Tibial nerve (tissue), 4 donors: ENCODE data around the gene TMTC1. TPM values are rescaled to one million over a fixed set of nuclear protein-coding genes. Genes with fewer than 3 reads are reported as not detected.

ENCODE experiments used
- DNase-seq, 2 donors: peaks; one replicate each; pipeline ENCODE4 v3.0.0-alpha.2; 2019; ENCODE audit warnings: low spot score in 2 of 2
- H3K27ac ChIP-seq, 4 donors: fragments of 200-600 bp; sonication (generic) in 3 of 4; one replicate each; pipeline ENCODE4 v1.5.1; 2017 to 2019; ENCODE audit warnings: mild to moderate bottlenecking in 1 of 4
- H3K27me3 ChIP-seq, 2 donors: fragments of 200-600 bp; sonication (generic) in 1 of 2; one replicate each; pipeline versions ENCODE4 v1.5.1 to v1.6.0; 2017 to 2019
- H3K36me3 ChIP-seq, 3 donors: fragments of 200-600 bp; sonication (generic); one replicate each; pipeline ENCODE4 v1.5.1; 2018 to 2019
- H3K4me1 ChIP-seq, 4 donors: fragments of 200-600 bp; sonication (generic) in 3 of 4; one replicate each; pipeline ENCODE4 v1.5.1; 2017 to 2019
- H3K4me3 ChIP-seq, 4 donors: fragments of 200-600 bp; sonication (generic) in 3 of 4; one replicate each; pipeline ENCODE4 v1.5.1; 2017 to 2019; ENCODE audit warnings: mild to moderate bottlenecking in 1 of 4, moderate library complexity in 1 of 4
- H3K9me3 ChIP-seq, 4 donors: fragments of 200-600 bp; sonication (generic) in 3 of 4; one replicate each; pipeline ENCODE4 v1.5.1; 2017 to 2019
- EP300 ChIP-seq, 2 donors: sonication (generic); formaldehyde crosslinking; IDR thresholded peaks; one replicate each; pipeline ENCODE4 v1.6.1; 2017; ENCODE audit warnings: antibody characterized with exemption in 2 of 2, mild to moderate bottlenecking in 1 of 2
- POLR2A ChIP-seq, 2 donors: fragments of 450-650 bp; IDR thresholded peaks; one replicate each; pipeline ENCODE4 v1.6.1; 2017; ENCODE audit warnings: antibody characterized with exemption in 2 of 2, mild to moderate bottlenecking in 2 of 2, moderate library complexity in 2 of 2
- WGBS, 2 donors: methylation state at CpG; one replicate each; pipeline ENCODE4 v1.1.5; 2018; 5-methylcytosine and 5-hydroxymethylcytosine counted together
- total RNA-seq, 4 donors: library from RNA; depleted of rRNA; stranded (reverse); fragments of >200 nt; gene quantifications; one replicate each; pipeline ENCODE4 v1.1.0, GENCODE V29; 2016
- TF ChIP-seq, protein P1 (sequence below), 5 experiments: fragments of 200-600 bp in 3 of 5; fragments of 450-650 bp in 2 of 5; sonication (generic) in 3 of 5; IDR thresholded peaks; one replicate each; pipeline ENCODE4 v1.5.1; 2016 to 2019; ENCODE audit warnings: antibody characterized with exemption in 5 of 5, mild to moderate bottlenecking in 3 of 5, moderate library complexity in 2 of 5

TMTC1 gene
- total RNA-seq, 4 donors from 2014 or later = 111 to 207 (median 144) TPM

- Histone ChIP-seq H3K9me3 (no peaks in the 10 kb centered on the region), H3K27me3 (no peaks in the 10 kb centered on the region), H3K4me1 (peaks cover 0 to 12% (median 0%) of the 10 kb centered on the region in 4 donors), H3K4me3 (no peak overlapping the region), H3K36me3 (no peaks in the 10 kb centered on the region), H3K27ac (no peak overlapping the region)
- WGBS, 2 donors = 78 to 80% methylated on average over 3 of the region's 3 CpGs
- TF ChIP-seq, protein P1, sequence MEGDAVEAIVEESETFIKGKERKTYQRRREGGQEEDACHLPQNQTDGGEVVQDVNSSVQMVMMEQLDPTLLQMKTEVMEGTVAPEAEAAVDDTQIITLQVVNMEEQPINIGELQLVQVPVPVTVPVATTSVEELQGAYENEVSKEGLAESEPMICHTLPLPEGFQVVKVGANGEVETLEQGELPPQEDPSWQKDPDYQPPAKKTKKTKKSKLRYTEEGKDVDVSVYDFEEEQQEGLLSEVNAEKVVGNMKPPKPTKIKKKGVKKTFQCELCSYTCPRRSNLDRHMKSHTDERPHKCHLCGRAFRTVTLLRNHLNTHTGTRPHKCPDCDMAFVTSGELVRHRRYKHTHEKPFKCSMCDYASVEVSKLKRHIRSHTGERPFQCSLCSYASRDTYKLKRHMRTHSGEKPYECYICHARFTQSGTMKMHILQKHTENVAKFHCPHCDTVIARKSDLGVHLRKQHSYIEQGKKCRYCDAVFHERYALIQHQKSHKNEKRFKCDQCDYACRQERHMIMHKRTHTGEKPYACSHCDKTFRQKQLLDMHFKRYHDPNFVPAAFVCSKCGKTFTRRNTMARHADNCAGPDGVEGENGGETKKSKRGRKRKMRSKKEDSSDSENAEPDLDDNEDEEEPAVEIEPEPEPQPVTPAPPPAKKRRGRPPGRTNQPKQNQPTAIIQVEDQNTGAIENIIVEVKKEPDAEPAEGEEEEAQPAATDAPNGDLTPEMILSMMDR (IDR thresholded peaks at IDR 0.05) = no peak
- TF ChIP-seq POLR2A (IDR thresholded peaks at IDR 0.05) = no peak
- TF ChIP-seq EP300 (IDR thresholded peaks at IDR 0.05) = no peak
- DNase-seq = no peak
These were observed 12.0 kb upstream of the TMTC1 start for GRCh38 chr12:29795715-29796114.

- no peak for DNase-seq
- peaks cover 0 to 12% (median 0%) of the 10 kb centered on the region in 4 donors for H3K4me1 ChIP-seq
- H3K4me3 ChIP-seq = no peak overlapping the region
- no peaks in the 10 kb centered on the region for H3K9me3 ChIP-seq
- TF ChIP-seq, protein P1 (IDR thresholded peaks at IDR 0.05) = no peak
- TF ChIP-seq EP300 (IDR thresholded peaks at IDR 0.05) (no peak), POLR2A (IDR thresholded peaks at IDR 0.05) (no peak)
- no peaks in the 10 kb centered on the region for H3K36me3 ChIP-seq
- no peak overlapping the region for H3K27ac ChIP-seq
- no peaks in the 10 kb centered on the region for H3K27me3 ChIP-seq
These were observed 11.1 kb upstream of the TMTC1 start for GRCh38 chr12:29794862-29795261.

- 95 to 96% methylated on average over 8 of the region's 8 CpGs for WGBS, 2 donors
- H3K36me3 ChIP-seq = no peaks in the 10 kb centered on the region
These were observed 9.1 kb upstream of the TMTC1 start for GRCh38 chr12:29792853-29793252.

GRCh38 chr12:29792132-29792531 is 8.4 kb upstream of the TMTC1 start:
- Histone ChIP-seq H3K4me3 (no peak overlapping the region), H3K36me3 (no peaks in the 10 kb centered on the region), H3K4me1 (peaks cover 0 to 9% (median 0%) of the 10 kb centered on the region in 4 donors), H3K27me3 (no peaks in the 10 kb centered on the region), H3K27ac (no peak overlapping the region), H3K9me3 (no peaks in the 10 kb centered on the region)
- TF ChIP-seq, protein P1 (IDR thresholded peaks at IDR 0.05) = no peak
- TF ChIP-seq POLR2A (IDR thresholded peaks at IDR 0.05) = no peak
- no peak for TF ChIP-seq EP300 (IDR thresholded peaks at IDR 0.05)
- WGBS, 2 donors = 93% methylated on average over 10 of the region's 10 CpGs
- DNase-seq = no peak

More at GRCh38 chr12:29792853-29793252, 9.1 kb upstream of the TMTC1 start:
- H3K4me1 ChIP-seq = peaks cover 0 to 12% (median 0%) of the 10 kb centered on the region in 4 donors
- no peak overlapping the region for H3K4me3 ChIP-seq
- H3K27ac ChIP-seq = no peak overlapping the region
- DNase-seq = no peak
- no peaks in the 10 kb centered on the region for H3K9me3 ChIP-seq
- TF ChIP-seq EP300 (IDR thresholded peaks at IDR 0.05) = no peak
- TF ChIP-seq POLR2A (IDR thresholded peaks at IDR 0.05) = no peak
- TF ChIP-seq, protein P1 (IDR thresholded peaks at IDR 0.05) = no peak
- H3K27me3 ChIP-seq = no peaks in the 10 kb centered on the region

DNA sequence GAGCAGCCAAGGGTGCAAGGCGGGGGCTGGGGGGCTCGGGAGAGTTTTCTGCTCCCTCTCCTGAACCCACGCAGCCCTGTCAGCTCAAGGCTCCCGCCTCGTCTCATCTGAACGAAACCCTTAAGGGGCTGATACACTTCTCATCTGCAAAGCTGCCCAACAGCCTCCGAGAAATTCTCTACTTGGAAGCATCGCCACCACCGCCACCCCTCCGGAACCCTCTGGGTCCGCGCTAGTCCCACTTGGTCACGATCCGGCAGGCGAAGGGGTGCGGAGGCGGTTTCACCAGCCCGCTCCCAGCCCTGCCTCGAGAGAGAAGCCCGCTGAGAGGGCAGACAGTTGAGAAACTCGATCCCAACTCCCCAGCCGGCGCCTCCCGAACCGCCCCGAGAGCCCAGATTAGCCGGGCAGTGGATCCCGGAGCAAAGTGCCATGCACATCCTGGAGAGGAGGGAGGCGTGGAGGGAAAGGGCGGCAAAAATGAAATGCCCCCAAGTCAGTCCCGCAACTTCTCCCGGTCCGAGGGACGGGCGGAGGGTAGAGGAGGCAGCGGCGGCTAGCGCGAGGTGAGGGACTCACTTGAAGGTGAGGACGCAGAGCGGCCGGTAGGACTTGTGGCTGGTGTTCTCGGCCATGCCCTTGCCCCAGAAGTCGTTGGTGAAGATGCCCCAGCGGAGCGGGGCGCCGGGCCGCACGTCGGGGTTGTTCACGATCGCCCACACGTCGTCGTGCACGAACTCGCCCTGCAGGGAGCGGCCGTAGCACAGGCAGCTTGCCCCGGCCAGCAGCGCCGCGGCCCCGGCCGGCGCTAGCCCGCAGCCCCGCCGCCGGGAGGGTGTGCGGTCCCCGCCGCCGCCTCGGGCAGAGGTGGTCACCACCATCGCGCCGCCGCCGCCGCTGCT is 620 bp downstream of the TMTC1 start:
- Histone ChIP-seq H3K4me1 (peaks cover 0 to 35% (median 1%) of the 10 kb centered on the region in 4 donors), H3K27me3 (no peaks in the 10 kb centered on the region), H3K4me3 (peak overlapping the region; percentile 44 to 90 (median 55)), H3K27ac (peak overlapping the region; percentile 53 to 91 (median 76)), H3K36me3 (no peaks in the 10 kb centered on the region), H3K9me3 (peaks cover 0 to 5% (median 0%) of the 10 kb centered on the region in 4 donors)
- TF ChIP-seq, protein P1 (IDR thresholded peaks at IDR 0.05) = no peak
- TF ChIP-seq POLR2A (IDR thresholded peaks at IDR 0.05) = no peak
- peak in 1 of 2 donors; percentile 8 for TF ChIP-seq EP300 (IDR thresholded peaks at IDR 0.05)
- WGBS, 2 donors = 1% methylated on average over 56 to 66 of the region's 82 CpGs
- DNase-seq = peak; percentile 19 to 21
